ENCODE data around the gene OCIAD2. TPM values are rescaled to one million over a fixed set of nuclear protein-coding genes. Genes with fewer than 3 reads are reported as not detected.

Gene OCIAD2
- total and polyA plus RNA-seq, 2 of the 4 experiments (the other 2 are of a cell fraction), result 16.5 to 21.4 TPM

GRCh38 chr4:48899432-48899749 lies 7.2 kb downstream of the OCIAD2 start:
- no peak overlapping the region for H3K56ac ChIP-seq (ENCODE audit: extremely low read depth, insufficient read depth, low read length)
- no peaks in the 10 kb centered on the region for H3K27me3 ChIP-seq (ENCODE audit: control insufficient read depth, insufficient read depth, low read length)
- H3K4me2 ChIP-seq (ENCODE audit: low read depth, low read length), result no peak overlapping the region
- H3K79me1 ChIP-seq (ENCODE audit: low read depth in 1 of 2, low read length in 2 of 2), result no peaks in the 10 kb centered on the region
- ChIA-PET CTCF (no interaction called here), POLR2A (ENCODE audit: unreplicated experiment) (no interaction called here)
- ATAC-seq (ENCODE audit: low read depth) (no peak), DNase-seq (no peak)
- H3K9me3 ChIP-seq (ENCODE audit: control insufficient read depth, insufficient read depth, low read length), result no peaks in the 10 kb centered on the region
- no peak overlapping the region for H3K18ac ChIP-seq (ENCODE audit: low read depth, low read length)
- in situ Hi-C loops (cut with MboI; ENCODE audit: low sequenced_read_pairs), result no loop called here
- no peak overlapping the region for H2BK20ac ChIP-seq (ENCODE audit: low read depth, low read length)
- H3K4me1 ChIP-seq (ENCODE audit: control insufficient read depth, insufficient read depth, low read length), result no peaks in the 10 kb centered on the region; the same call in 1 of the 2 replicates
- no peak overlapping the region for H3K23ac ChIP-seq (ENCODE audit: low read depth, low read length)
- H3K36me3 ChIP-seq (ENCODE audit: control insufficient read depth, insufficient read depth, low read length), result no peaks in the 10 kb centered on the region
- no peaks in the 10 kb centered on the region for H4K20me1 ChIP-seq (ENCODE audit: insufficient read depth, low read length)
- no peak overlapping the region for H2BK5ac ChIP-seq (ENCODE audit: low read depth, low read length, poor library complexity, severe bottlenecking)
- H4K91ac ChIP-seq (ENCODE audit: insufficient read depth, low read depth, low read length), result no peak overlapping the region
- intact Hi-C loops (cut with micrococcal nuclease), result no loop called here
- H3K9ac ChIP-seq (ENCODE audit: low read depth, low read length), result no peak overlapping the region
- TF ChIP-seq, protein P1, sequence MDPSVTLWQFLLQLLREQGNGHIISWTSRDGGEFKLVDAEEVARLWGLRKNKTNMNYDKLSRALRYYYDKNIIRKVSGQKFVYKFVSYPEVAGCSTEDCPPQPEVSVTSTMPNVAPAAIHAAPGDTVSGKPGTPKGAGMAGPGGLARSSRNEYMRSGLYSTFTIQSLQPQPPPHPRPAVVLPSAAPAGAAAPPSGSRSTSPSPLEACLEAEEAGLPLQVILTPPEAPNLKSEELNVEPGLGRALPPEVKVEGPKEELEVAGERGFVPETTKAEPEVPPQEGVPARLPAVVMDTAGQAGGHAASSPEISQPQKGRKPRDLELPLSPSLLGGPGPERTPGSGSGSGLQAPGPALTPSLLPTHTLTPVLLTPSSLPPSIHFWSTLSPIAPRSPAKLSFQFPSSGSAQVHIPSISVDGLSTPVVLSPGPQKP (IDR thresholded peaks at IDR 0.05; ENCODE audit: borderline replicate concordance, low read depth, low read length), result no peak
- TF ChIP-seq RCOR1 (IDR thresholded peaks at IDR 0.05; ENCODE audit: insufficient replicate concordance, low read length) (no peak), RFX5 (IDR thresholded peaks at IDR 0.05; ENCODE audit: low read depth, low read length) (no peak)
- no peak overlapping the region for H3K14ac ChIP-seq (replicated peaks; ENCODE audit: low read depth, low read length)
- H3K4me3 ChIP-seq (ENCODE audit: insufficient read depth, low read depth, low read length), result no peak overlapping the region
- WGBS, 2 experiments (ENCODE audit: extremely low coverage in 2 of 2, insufficient read length in 1 of 2), result no CpG with 5 or more reads among the region's 1 CpG
- no peak overlapping the region for H2AK9ac ChIP-seq (replicated peaks; ENCODE audit: low read depth, low read length, poor library complexity)
- no peak overlapping the region for H4K5ac ChIP-seq (ENCODE audit: low read depth, low read length)
- H2AK5ac ChIP-seq (ENCODE audit: low read depth, low read length), result no peak overlapping the region
- H2AFZ ChIP-seq (replicated peaks; ENCODE audit: low read length, poor library complexity), result no peak overlapping the region
- H3K27ac ChIP-seq (ENCODE audit: insufficient read depth, low read length), result no peak overlapping the region
- H4K8ac ChIP-seq (ENCODE audit: low read depth in 2 of 2, low read length in 2 of 2), result no peak overlapping the region
- dilution Hi-C loops (cut with HindIII; ENCODE audit: low sequenced_read_pairs, unreplicated experiment), result no loop called here
- no peak overlapping the region for H2BK15ac ChIP-seq (ENCODE audit: low read depth, low read length)
- no TSS peak for BruUV-seq (replicated peaks)
- H3K4ac ChIP-seq (ENCODE audit: low read depth, low read length), result no peak overlapping the region
- peaks cover 4% of the 10 kb centered on the region; the same call in 1 of the 2 replicates for H3K9me1 ChIP-seq (ENCODE audit: insufficient read depth, low read length)
- H2BK120ac ChIP-seq (ENCODE audit: low read depth, low read length), result no peak overlapping the region
